Caco-2 (cell line): ENCODE results near the gene NAA80. TPM values are rescaled to one million over a fixed set of nuclear protein-coding genes. Genes with fewer than 3 reads are reported as not detected.

Experiments
- BruUV-seq: library from RNA; stranded (reverse); fragments of 400-500 nt; replicated peaks from 2 replicates; lab custom pipeline; 2021; lab: Mats Ljungman, UMichigan
- CTCF ChIA-PET: fragments of 300-600 bp; sonication (Branson Sonifier 250); formaldehyde crosslinking; loops from one replicate; lab custom pipeline; 2022; ENCODE audit warnings: antibody characterized with exemption; lab: Charles Lee
- POLR2A ChIA-PET: fragments of 300-600 bp; sonication (Branson Sonifier 250); formaldehyde crosslinking; loops from one replicate; lab custom pipeline; 2022; ENCODE audit warnings: antibody characterized with exemption; lab: Charles Lee
- DNase-seq, 2 experiments: peaks; one replicate each; pipeline versions ENCODE4 v3.0.0 to v3.0.0-alpha.2; 2020 to 2022
- H3K27me3 ChIP-seq: replicated peaks from 2 replicates; pipeline ENCODE4 v1.6.0; 2011; ENCODE audit warnings: low read length; ENCODE audit not compliant: control insufficient read depth, insufficient read depth
- H3K36me3 ChIP-seq: 2 replicates; pipeline ENCODE4 v1.5.1; 2011; ENCODE audit warnings: low read length; ENCODE audit not compliant: control insufficient read depth, insufficient read depth
- H3K4me1 ChIP-seq: fragments of 250-450 bp; sonication (Bioruptor Pico); 2 replicates; pipeline ENCODE4 v1.5.1; 2020; ENCODE audit warnings: mild to moderate bottlenecking
- H3K4me3 ChIP-seq: 2 replicates; pipeline ENCODE4 v1.5.1; 2011; ENCODE audit warnings: low read depth, mild to moderate bottlenecking, control low read depth, low read length
- H3K9me3 ChIP-seq: fragments of 250-450 bp; sonication (Bioruptor Pico); 2 replicates; pipeline ENCODE4 v1.5.1; 2020; ENCODE audit warnings: mild to moderate bottlenecking, moderate library complexity
- H3K27ac Mint-ChIP-seq: one replicate; pipeline ENCODE4 v1.8.0; 2022; ENCODE audit warnings: mixed read lengths; ENCODE audit not compliant: unreplicated experiment
- H3K27me3 Mint-ChIP-seq: one replicate; pipeline ENCODE4 v1.8.0; 2022; ENCODE audit warnings: mixed read lengths; ENCODE audit not compliant: insufficient read depth, unreplicated experiment
- H3K36me3 Mint-ChIP-seq: one replicate; pipeline ENCODE4 v1.8.0; 2022; ENCODE audit warnings: mild to moderate bottlenecking, mixed read lengths; ENCODE audit not compliant: insufficient read depth, unreplicated experiment
- H3K4me1 Mint-ChIP-seq: one replicate; pipeline ENCODE4 v1.8.0; 2022; ENCODE audit warnings: low read depth, mixed read lengths; ENCODE audit not compliant: unreplicated experiment
- H3K4me3 Mint-ChIP-seq: one replicate; pipeline ENCODE4 v1.8.0; 2022; ENCODE audit warnings: mild to moderate bottlenecking, moderate library complexity, mixed read lengths; ENCODE audit not compliant: unreplicated experiment
- H3K9me3 Mint-ChIP-seq: one replicate; pipeline ENCODE4 v1.8.0; 2022; ENCODE audit warnings: mixed read lengths; ENCODE audit not compliant: unreplicated experiment
- CTCF ChIP-seq, 2 experiments: fragments of 200-600 bp in 1 of 2; IDR thresholded peaks; 1 replicate in 1 of 2; 2 replicates in 1 of 2; pipeline versions ENCODE4 v1.5.1 to v1.8.0; 2011 to 2022; ENCODE audit warnings: antibody characterized with exemption in 1 of 2, control low read depth in 1 of 2, inconsistent platforms in 1 of 2, low read depth in 1 of 2, low read length in 1 of 2, mild to moderate bottlenecking in 1 of 2, moderate library complexity in 1 of 2; ENCODE audit not compliant: insufficient read depth in 1 of 2, severe bottlenecking in 1 of 2, unreplicated experiment in 1 of 2
- intact Hi-C: fragments of 100-400 bp; cut with micrococcal nuclease; formaldehyde crosslinking; loops from one replicate; pipeline ENCODE4 v1.10.0; 2022; ENCODE audit not compliant: unreplicated experiment
- total RNA-seq: library from RNA; stranded (reverse); gene quantifications from 2 replicates; pipeline ENCODE4 v1.2.3, GENCODE V29; 2022

The NAA80 gene
- total RNA-seq, 1 experiment from 2014 or later = 8.2 TPM

DNA sequence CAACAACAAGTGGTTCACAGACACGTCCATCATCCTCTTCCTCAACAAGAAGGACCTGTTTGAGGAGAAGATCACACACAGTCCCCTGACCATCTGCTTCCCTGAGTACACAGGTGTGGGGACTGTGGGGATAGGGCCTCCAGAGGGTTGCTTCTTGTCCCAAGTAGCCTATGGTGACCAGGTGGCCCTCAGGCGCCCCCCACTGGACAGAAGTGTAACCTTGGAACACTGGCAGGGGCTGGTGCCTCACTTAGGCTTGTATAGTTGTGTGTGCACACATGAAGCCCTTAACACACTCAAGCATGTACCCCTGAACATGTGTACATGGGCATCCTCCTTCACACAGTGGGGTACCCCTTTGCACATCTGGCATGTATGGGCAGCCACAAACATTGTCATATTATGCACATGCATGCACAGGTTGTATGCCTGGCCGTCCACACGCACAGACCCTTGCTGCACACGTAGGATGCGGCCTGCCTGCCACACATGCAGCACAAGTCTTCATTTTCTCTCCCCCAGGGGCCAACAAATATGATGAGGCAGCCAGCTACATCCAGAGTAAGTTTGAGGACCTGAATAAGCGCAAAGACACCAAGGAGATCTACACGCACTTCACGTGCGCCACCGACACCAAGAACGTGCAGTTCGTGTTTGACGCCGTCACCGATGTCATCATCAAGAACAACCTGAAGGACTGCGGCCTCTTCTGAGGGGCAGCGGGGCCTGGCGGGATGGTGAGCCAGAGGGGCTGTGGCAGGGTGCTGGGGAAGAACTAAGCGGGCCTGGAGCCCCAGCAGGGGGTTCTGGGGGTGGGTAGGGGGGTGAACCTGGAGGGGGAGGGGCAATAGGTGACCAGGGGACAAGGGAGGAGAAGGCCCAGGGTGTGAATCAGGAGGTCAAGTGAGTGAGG, 42.0 kb downstream of the NAA80 start:
- no peak overlapping the region for H3K27ac Mint-ChIP-seq
- BruUV-seq = no TSS peak
- H3K4me1 ChIP-seq = peaks cover 14% of the 10 kb centered on the region
- no peaks in the 10 kb centered on the region for H3K27me3 Mint-ChIP-seq
- TF ChIP-seq CTCF (IDR thresholded peaks at IDR 0.05; ENCODE audit: insufficient read depth in 1 of 2, low read depth in 1 of 2, low read length in 1 of 2, severe bottlenecking in 1 of 2, unreplicated experiment in 1 of 2) = peak; percentile 56 to 63
- ChIA-PET CTCF (interaction anchor here (1.2 to 1.9 kb wide), 2 partner anchors 11 to 42 kb away, joined by 4 to 5 read pairs; partner anchors contain the start of genes HYAL3 and NAA80), POLR2A (no interaction called here)
- no peaks in the 10 kb centered on the region for H3K27me3 ChIP-seq
- H3K4me1 Mint-ChIP-seq = no peaks in the 10 kb centered on the region
- peak; percentile 65 to 72 for DNase-seq
- peaks cover 20% of the 10 kb centered on the region for H3K36me3 Mint-ChIP-seq
- intact Hi-C loops = loop anchor here (1.0 to 2.0 kb wide), 2 partner anchors 16 to 30 kb away; no protein-coding TSS in a partner anchor
- H3K36me3 ChIP-seq = peaks cover 5% of the 10 kb centered on the region
- H3K9me3 ChIP-seq = no peaks in the 10 kb centered on the region
- no peaks in the 10 kb centered on the region for H3K9me3 Mint-ChIP-seq
- H3K4me3 Mint-ChIP-seq = no peak overlapping the region
- H3K4me3 ChIP-seq = no peak overlapping the region

DNA sequence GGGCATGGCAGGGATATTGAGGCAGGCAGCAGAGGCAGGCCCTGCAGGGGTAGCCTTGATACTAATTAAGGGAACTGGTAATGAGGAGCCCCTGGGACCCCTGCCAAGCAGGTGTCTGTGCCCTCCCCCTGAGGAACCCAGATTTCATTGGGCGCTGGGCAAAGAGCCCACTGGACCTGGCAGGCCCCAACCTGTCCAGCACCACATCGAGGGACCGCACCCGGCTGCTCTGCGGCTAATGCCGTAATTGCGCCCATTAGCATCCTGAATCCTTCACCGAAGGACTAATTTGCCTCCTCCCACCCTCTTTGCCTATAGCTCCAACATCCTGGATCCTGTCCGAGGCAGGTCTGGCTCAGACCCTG, 44.0 kb downstream of the NAA80 start:
- BruUV-seq = no TSS peak
- POLR2A ChIA-PET = interaction anchor here (1.1 kb wide), 1 partner anchor 20 kb away, joined by 9 read pairs; the partner anchor contains the start of gene GNAI2

More for the DNA sequence above, 44.0 kb downstream of the NAA80 start:
- CTCF ChIA-PET = interaction anchor here (1.9 kb wide), 1 partner anchor 9 kb away, joined by 5 read pairs; no protein-coding TSS in a partner anchor
- Histone ChIP-seq H3K4me3 (no peak overlapping the region), H3K9me3 (no peaks in the 10 kb centered on the region), H3K27me3 (no peaks in the 10 kb centered on the region), H3K4me1 (peaks cover 4% of the 10 kb centered on the region), H3K36me3 (peaks cover 5% of the 10 kb centered on the region)
- no peaks in the 10 kb centered on the region for H3K27me3 Mint-ChIP-seq
- no peaks in the 10 kb centered on the region for H3K4me1 Mint-ChIP-seq
- H3K36me3 Mint-ChIP-seq = peaks cover 29% of the 10 kb centered on the region
- H3K27ac Mint-ChIP-seq = no peak overlapping the region
- no peak for DNase-seq
- no peak overlapping the region for H3K4me3 Mint-ChIP-seq
- H3K9me3 Mint-ChIP-seq = no peaks in the 10 kb centered on the region
- intact Hi-C loops = no loop called here
- TF ChIP-seq CTCF (IDR thresholded peaks at IDR 0.05; ENCODE audit: insufficient read depth in 1 of 2, low read depth in 1 of 2, low read length in 1 of 2, severe bottlenecking in 1 of 2, unreplicated experiment in 1 of 2) = no peak
